H9 (cell line): Measurements from ENCODE around the gene RNF113B. TPM values are rescaled to one million over a fixed set of nuclear protein-coding genes. Genes with fewer than 3 reads are reported as not detected.

ENCODE experiments used
- DNase-seq: peaks from one replicate; pipeline ENCODE4 v3.0.0-alpha.2; 2017
- H2AFZ ChIP-seq: one replicate; pipeline ENCODE4 v1.6.1; 2013; ENCODE audit warnings: mild to moderate bottlenecking, low read length, control low read depth, moderate library complexity
- H2AK5ac ChIP-seq: 2 replicates; pipeline ENCODE4 v1.6.1; 2013; ENCODE audit warnings: low read length, control low read depth, mixed read lengths; ENCODE audit not compliant: insufficient read length
- H2BK120ac ChIP-seq: one replicate; pipeline ENCODE4 v1.6.1; 2013; ENCODE audit warnings: low read depth, mild to moderate bottlenecking, low read length, control low read depth, inconsistent platforms; ENCODE audit not compliant: poor library complexity, severe bottlenecking
- H2BK12ac ChIP-seq: 2 replicates; pipeline ENCODE4 v1.6.1; 2013; ENCODE audit warnings: low read length, control low read depth, mixed read lengths, low read depth; ENCODE audit not compliant: insufficient read length
- H2BK15ac ChIP-seq: 2 replicates; pipeline ENCODE4 v1.6.1; 2013; ENCODE audit warnings: low read depth, low read length, control low read depth
- H2BK20ac ChIP-seq: one replicate; pipeline ENCODE4 v1.6.1; 2013; ENCODE audit warnings: low read depth, mild to moderate bottlenecking, low read length, control low read depth, inconsistent platforms; ENCODE audit not compliant: poor library complexity, severe bottlenecking
- H2BK5ac ChIP-seq: 2 replicates; pipeline ENCODE4 v1.6.1; 2013; ENCODE audit warnings: low read length, control low read depth, mixed read lengths; ENCODE audit not compliant: insufficient read length
- H3K14ac ChIP-seq: 2 replicates; pipeline ENCODE4 v1.6.1; 2013; ENCODE audit warnings: low read length, control low read depth; ENCODE audit not compliant: insufficient read depth
- H3K18ac ChIP-seq: 2 replicates; pipeline ENCODE4 v1.6.1; 2013; ENCODE audit warnings: low read depth, mild to moderate bottlenecking, mixed read lengths, low read length, control low read depth; ENCODE audit not compliant: insufficient read length
- H3K23ac ChIP-seq: 2 replicates; pipeline ENCODE4 v1.6.1; 2013; ENCODE audit warnings: low read length, control low read depth, mixed read lengths, low read depth; ENCODE audit not compliant: insufficient read length
- H3K23me2 ChIP-seq: 2 replicates; pipeline ENCODE4 v1.6.1; 2013; ENCODE audit warnings: low read depth, mild to moderate bottlenecking, mixed read lengths, low read length, control low read depth; ENCODE audit not compliant: insufficient read length, poor library complexity, severe bottlenecking
- H3K27ac ChIP-seq: 2 replicates; pipeline ENCODE4 v1.5.1; 2013; ENCODE audit warnings: low read length, control low read depth, mixed read lengths, low read depth; ENCODE audit not compliant: insufficient read length
- H3K27me3 ChIP-seq: 2 replicates; pipeline ENCODE4 v1.6.1; 2013; ENCODE audit warnings: low read length, control low read depth, inconsistent platforms; ENCODE audit not compliant: insufficient read depth
- H3K4ac ChIP-seq: 2 replicates; pipeline ENCODE4 v1.6.1; 2013; ENCODE audit warnings: low read depth, mild to moderate bottlenecking, control low read depth, inconsistent platforms, low read length, moderate library complexity
- H3K4me1 ChIP-seq: 2 replicates; pipeline ENCODE4 v1.6.1; 2013; ENCODE audit warnings: low read length, control low read depth, inconsistent platforms; ENCODE audit not compliant: insufficient read depth
- H3K4me2 ChIP-seq: 2 replicates; pipeline ENCODE4 v1.6.1; 2013; ENCODE audit warnings: low read length, control low read depth, mixed read lengths; ENCODE audit not compliant: insufficient read length, insufficient read depth
- H3K56ac ChIP-seq: 2 replicates; pipeline ENCODE4 v1.6.1; 2013; ENCODE audit warnings: low read depth, mild to moderate bottlenecking, mixed read lengths, low read length, control low read depth; ENCODE audit not compliant: insufficient read length
- H3K79me1 ChIP-seq: 2 replicates; pipeline ENCODE4 v1.6.1; 2013; ENCODE audit warnings: low read depth, mild to moderate bottlenecking, moderate library complexity, low read length, control low read depth, inconsistent platforms; ENCODE audit not compliant: insufficient read depth, poor library complexity, severe bottlenecking
- H3K79me2 ChIP-seq: 2 replicates; pipeline ENCODE4 v1.6.1; 2013; ENCODE audit warnings: low read length, control low read depth, inconsistent platforms; ENCODE audit not compliant: insufficient read depth
- H3K9ac ChIP-seq: 2 replicates; pipeline ENCODE4 v1.6.1; 2013; ENCODE audit warnings: low read length, control low read depth, mixed read lengths; ENCODE audit not compliant: insufficient read length; ENCODE audit errors: extremely low read depth
- H3K9me3 ChIP-seq: one replicate; pipeline ENCODE4 v1.6.1; 2013; ENCODE audit warnings: low read depth, low read length, inconsistent platforms; ENCODE audit not compliant: control insufficient read depth
- H3T11ph ChIP-seq: one replicate; pipeline ENCODE4 v1.6.1; 2013; ENCODE audit warnings: mild to moderate bottlenecking, low read length, control low read depth, inconsistent platforms
- H4K20me1 ChIP-seq: one replicate; pipeline ENCODE4 v1.6.1; 2013; ENCODE audit not compliant: control insufficient read depth, insufficient read length, insufficient read depth
- H4K5ac ChIP-seq: 2 replicates; pipeline ENCODE4 v1.6.1; 2013; ENCODE audit warnings: low read depth, mild to moderate bottlenecking, mixed read lengths, low read length, control low read depth; ENCODE audit not compliant: insufficient read length
- H4K8ac ChIP-seq: replicated peaks from 2 replicates; pipeline ENCODE4 v1.6.1; 2013; ENCODE audit warnings: low read length, control low read depth, mixed read lengths, low read depth; ENCODE audit not compliant: insufficient read length
- H4K91ac ChIP-seq: 2 replicates; pipeline ENCODE4 v1.6.1; 2013; ENCODE audit warnings: low read depth, mild to moderate bottlenecking, moderate library complexity, mixed read lengths, low read length, control low read depth; ENCODE audit not compliant: insufficient read length
- H3K27ac Mint-ChIP-seq, 3 experiments: 2 replicates in 2 of 3; 3 replicates in 1 of 3; pipeline ENCODE4 v1.8.0; 2020 to 2021; ENCODE audit warnings: mixed read lengths in 3 of 3, mild to moderate bottlenecking in 1 of 3, moderate library complexity in 1 of 3
- H3K27me3 Mint-ChIP-seq: 2 replicates; pipeline ENCODE4 v1.8.0; 2021; ENCODE audit warnings: low read depth, mild to moderate bottlenecking, moderate library complexity, mixed read lengths
- H3K36me3 Mint-ChIP-seq, 3 experiments: 2 replicates in 2 of 3; 3 replicates in 1 of 3; pipeline ENCODE4 v1.8.0; 2020 to 2021; ENCODE audit warnings: low read depth in 3 of 3, mixed read lengths in 3 of 3; ENCODE audit not compliant: insufficient read depth in 1 of 3
- H3K4me1 Mint-ChIP-seq, 2 experiments: 2 replicates each; pipeline ENCODE4 v1.8.0; 2020; ENCODE audit warnings: mixed read lengths in 2 of 2
- H3K4me3 Mint-ChIP-seq, 2 experiments: 2 replicates in 1 of 2; 3 replicates in 1 of 2; pipeline ENCODE4 v1.8.0; 2020 to 2021; ENCODE audit warnings: mild to moderate bottlenecking in 2 of 2, mixed read lengths in 2 of 2, moderate library complexity in 1 of 2
- H3K9me3 Mint-ChIP-seq, 2 experiments: 2 replicates in 1 of 2; 3 replicates in 1 of 2; pipeline ENCODE4 v1.8.0; 2020; ENCODE audit warnings: mild to moderate bottlenecking in 2 of 2, mixed read lengths in 2 of 2, moderate library complexity in 1 of 2
- WGBS: extraction: QIAGEN DNeasy Blood & Tissue Kit; methylation state at CpG from one replicate; pipeline ENCODE4 v1.1.7; 2013; ENCODE audit warnings: missing lambda C conversion rate, low lambda C conversion rate, mixed read lengths; ENCODE audit not compliant: insufficient read length; ENCODE audit errors: extremely low coverage; 5-methylcytosine and 5-hydroxymethylcytosine counted together
- total RNA-seq: library from RNA; stranded (reverse); gene quantifications from 2 replicates; pipeline ENCODE4 v1.2.1, GENCODE V29; 2021
- TF ChIP-seq, protein P1 (sequence below): fragments of 200-600 bp; sonication (generic); conservative IDR thresholded peaks from 3 replicates; pipeline ENCODE4 v1.8.0; 2021; ENCODE audit warnings: antibody characterized with exemption, mild to moderate bottlenecking

Gene RNF113B
- total RNA-seq, 1 experiment from 2014 or later, result not detected

GRCh38 chr13:98189841-98190505 is 12.9 kb upstream of the RNF113B start:
- H3K23me2 ChIP-seq, result no peaks in the 10 kb centered on the region
- H2BK20ac ChIP-seq, result no peak overlapping the region
- H3K18ac ChIP-seq, result no peak overlapping the region
- no peak overlapping the region for H3K56ac ChIP-seq
- no peak overlapping the region for H4K91ac ChIP-seq
- no peak overlapping the region for H3K14ac ChIP-seq
- H3K27ac ChIP-seq, result no peak overlapping the region
- H3K9ac ChIP-seq, result no peak overlapping the region
- Mint-ChIP-seq H3K9me3 (no peaks in the 10 kb centered on the region), H3K4me3 (no peak overlapping the region), H3K27ac (peak overlapping the region in 1 of 3 experiments; percentile 82; a peak in 2 of 7 replicates), H3K27me3 (no peaks in the 10 kb centered on the region), H3K4me1 (peaks cover 25 to 32% of the 10 kb centered on the region in 2 experiments), H3K36me3 (peaks cover 0 to 5% (median 1%) of the 10 kb centered on the region in 3 experiments; a peak in 2 of 7 replicates)
- H3K23ac ChIP-seq, result no peak overlapping the region
- no peak overlapping the region for H3T11ph ChIP-seq
- H3K27me3 ChIP-seq, result no peaks in the 10 kb centered on the region
- no peak overlapping the region for H2BK15ac ChIP-seq
- no peak overlapping the region for H2BK12ac ChIP-seq
- H3K79me2 ChIP-seq, result peaks cover 3% of the 10 kb centered on the region; the same call in 1 of the 2 replicates
- no peak for DNase-seq
- no peak overlapping the region for H3K4me2 ChIP-seq
- H4K20me1 ChIP-seq, result no peaks in the 10 kb centered on the region
- H2BK120ac ChIP-seq, result no peak overlapping the region
- H2BK5ac ChIP-seq, result no peak overlapping the region
- H3K79me1 ChIP-seq, result no peaks in the 10 kb centered on the region
- no peak overlapping the region for H3K4ac ChIP-seq
- H3K4me1 ChIP-seq, result no peaks in the 10 kb centered on the region; the same call in 1 of the 2 replicates
- no peak overlapping the region for H4K5ac ChIP-seq
- H4K8ac ChIP-seq, result no peak overlapping the region
- H2AK5ac ChIP-seq, result no peak overlapping the region
- TF ChIP-seq, protein P1, sequence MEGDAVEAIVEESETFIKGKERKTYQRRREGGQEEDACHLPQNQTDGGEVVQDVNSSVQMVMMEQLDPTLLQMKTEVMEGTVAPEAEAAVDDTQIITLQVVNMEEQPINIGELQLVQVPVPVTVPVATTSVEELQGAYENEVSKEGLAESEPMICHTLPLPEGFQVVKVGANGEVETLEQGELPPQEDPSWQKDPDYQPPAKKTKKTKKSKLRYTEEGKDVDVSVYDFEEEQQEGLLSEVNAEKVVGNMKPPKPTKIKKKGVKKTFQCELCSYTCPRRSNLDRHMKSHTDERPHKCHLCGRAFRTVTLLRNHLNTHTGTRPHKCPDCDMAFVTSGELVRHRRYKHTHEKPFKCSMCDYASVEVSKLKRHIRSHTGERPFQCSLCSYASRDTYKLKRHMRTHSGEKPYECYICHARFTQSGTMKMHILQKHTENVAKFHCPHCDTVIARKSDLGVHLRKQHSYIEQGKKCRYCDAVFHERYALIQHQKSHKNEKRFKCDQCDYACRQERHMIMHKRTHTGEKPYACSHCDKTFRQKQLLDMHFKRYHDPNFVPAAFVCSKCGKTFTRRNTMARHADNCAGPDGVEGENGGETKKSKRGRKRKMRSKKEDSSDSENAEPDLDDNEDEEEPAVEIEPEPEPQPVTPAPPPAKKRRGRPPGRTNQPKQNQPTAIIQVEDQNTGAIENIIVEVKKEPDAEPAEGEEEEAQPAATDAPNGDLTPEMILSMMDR, result no peak; the same call in 1 of the 3 replicates
- WGBS, result no CpG with 5 or more reads among the region's 4 CpGs
- H2AFZ ChIP-seq, result no peak overlapping the region
- H3K9me3 ChIP-seq, result no peaks in the 10 kb centered on the region
